ENCODE results near the gene FOXRED1.

Gene FOXRED1

DNA sequence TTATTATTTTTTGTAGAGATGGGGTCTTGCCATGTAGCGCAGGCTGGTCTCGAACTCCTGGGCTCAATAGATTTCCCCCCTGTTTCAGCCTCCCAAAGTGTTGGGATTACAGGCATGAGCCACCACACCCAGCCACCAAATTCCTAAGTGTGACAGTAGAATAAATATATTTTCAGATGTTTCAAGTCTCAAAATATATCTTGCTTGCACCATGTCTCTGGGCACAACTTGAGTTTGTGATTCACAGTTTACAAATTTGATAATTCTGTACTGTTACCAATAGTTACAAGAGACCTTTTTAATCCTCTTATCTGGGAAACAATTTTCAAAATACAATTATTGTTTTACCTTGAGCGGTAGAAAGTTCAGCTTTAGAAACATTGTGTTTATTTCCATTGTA is 54.0 kb downstream of the FOXRED1 start:
- Histone ChIP-seq H3K27ac (no peak overlapping the region), H3K27me3 (ENCODE audit: insufficient read depth, low read depth, severe bottlenecking) (no peaks in the 10 kb centered on the region), H3K9me3 (ENCODE audit: severe bottlenecking) (no peaks in the 10 kb centered on the region), H3K4me3 (ENCODE audit: low read depth, low read length) (no peak overlapping the region), H3K36me3 (no peaks in the 10 kb centered on the region)
- TF ChIP-seq, protein P1, sequence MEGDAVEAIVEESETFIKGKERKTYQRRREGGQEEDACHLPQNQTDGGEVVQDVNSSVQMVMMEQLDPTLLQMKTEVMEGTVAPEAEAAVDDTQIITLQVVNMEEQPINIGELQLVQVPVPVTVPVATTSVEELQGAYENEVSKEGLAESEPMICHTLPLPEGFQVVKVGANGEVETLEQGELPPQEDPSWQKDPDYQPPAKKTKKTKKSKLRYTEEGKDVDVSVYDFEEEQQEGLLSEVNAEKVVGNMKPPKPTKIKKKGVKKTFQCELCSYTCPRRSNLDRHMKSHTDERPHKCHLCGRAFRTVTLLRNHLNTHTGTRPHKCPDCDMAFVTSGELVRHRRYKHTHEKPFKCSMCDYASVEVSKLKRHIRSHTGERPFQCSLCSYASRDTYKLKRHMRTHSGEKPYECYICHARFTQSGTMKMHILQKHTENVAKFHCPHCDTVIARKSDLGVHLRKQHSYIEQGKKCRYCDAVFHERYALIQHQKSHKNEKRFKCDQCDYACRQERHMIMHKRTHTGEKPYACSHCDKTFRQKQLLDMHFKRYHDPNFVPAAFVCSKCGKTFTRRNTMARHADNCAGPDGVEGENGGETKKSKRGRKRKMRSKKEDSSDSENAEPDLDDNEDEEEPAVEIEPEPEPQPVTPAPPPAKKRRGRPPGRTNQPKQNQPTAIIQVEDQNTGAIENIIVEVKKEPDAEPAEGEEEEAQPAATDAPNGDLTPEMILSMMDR (IDR thresholded peaks at IDR 0.05; ENCODE audit: low read depth, low read length) = no peak
- DNase-seq = no peak

DNA sequence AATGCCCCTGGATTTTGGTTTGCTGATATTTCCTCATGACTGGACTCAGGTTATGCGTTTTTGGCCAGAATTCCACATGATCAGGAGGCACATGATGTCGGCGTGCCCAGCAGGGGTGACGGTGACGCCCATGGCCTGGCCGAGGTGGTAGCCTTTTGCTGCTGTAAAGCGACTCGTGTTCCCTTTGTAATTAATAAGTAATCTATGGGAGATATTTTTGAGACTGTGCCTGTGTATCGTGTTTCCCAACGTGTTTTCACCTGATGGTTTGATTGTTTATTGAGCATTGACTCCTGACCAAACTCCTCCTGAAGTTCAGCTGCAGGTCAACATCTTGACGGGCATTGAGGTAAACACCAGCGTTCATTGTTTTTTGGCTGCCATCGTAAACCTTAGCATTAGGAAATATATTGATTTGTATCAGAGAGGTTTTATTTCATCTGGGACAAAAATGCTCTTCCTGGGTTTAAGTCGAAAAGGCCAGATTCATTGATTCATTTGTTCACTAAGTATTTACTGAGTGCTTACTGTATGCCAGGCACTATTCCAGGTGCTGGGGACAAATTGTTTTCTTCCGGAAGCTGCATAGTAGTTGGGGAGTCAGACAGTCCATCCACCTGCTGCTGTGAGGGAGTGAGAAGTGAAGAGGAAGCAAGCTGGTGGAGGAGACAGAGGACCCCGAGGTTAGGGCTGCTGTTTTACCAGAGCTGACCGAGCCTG is 58.5 kb downstream of the FOXRED1 start:
- no peak for DNase-seq
- Histone ChIP-seq H3K4me3 (ENCODE audit: low read depth, low read length) (no peak overlapping the region), H3K27me3 (ENCODE audit: insufficient read depth, low read depth, severe bottlenecking) (no peaks in the 10 kb centered on the region), H3K36me3 (peaks cover 2% of the 10 kb centered on the region; the same call in 1 of the 2 replicates), H3K27ac (no peak overlapping the region), H3K9me3 (ENCODE audit: severe bottlenecking) (no peaks in the 10 kb centered on the region)
- TF ChIP-seq, protein P1 (IDR thresholded peaks at IDR 0.05; ENCODE audit: low read depth, low read length) = no peak
